ENCODE measurements around the gene PKD2L1.

DNA sequence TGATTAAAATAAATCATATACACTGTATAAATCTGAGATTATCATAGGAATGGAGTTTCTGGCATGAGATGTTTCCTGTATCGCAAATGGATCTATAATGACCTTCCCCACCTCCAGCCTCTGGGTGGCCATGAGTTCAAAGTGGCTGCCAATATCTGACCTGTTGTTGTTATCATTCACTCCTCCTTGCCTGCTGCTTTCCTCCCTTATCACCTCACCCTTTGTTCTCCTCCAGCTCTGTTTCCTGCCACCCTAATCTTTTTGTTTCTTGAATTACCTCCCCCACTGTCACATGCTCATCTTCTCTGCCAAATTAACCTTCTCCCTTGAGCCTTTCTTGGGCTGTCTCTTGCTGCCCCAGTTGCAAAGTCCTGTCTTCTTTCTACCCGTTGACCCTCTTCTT is 29.0 kb upstream of the PKD2L1 start:
- TF ChIP-seq, protein P1, sequence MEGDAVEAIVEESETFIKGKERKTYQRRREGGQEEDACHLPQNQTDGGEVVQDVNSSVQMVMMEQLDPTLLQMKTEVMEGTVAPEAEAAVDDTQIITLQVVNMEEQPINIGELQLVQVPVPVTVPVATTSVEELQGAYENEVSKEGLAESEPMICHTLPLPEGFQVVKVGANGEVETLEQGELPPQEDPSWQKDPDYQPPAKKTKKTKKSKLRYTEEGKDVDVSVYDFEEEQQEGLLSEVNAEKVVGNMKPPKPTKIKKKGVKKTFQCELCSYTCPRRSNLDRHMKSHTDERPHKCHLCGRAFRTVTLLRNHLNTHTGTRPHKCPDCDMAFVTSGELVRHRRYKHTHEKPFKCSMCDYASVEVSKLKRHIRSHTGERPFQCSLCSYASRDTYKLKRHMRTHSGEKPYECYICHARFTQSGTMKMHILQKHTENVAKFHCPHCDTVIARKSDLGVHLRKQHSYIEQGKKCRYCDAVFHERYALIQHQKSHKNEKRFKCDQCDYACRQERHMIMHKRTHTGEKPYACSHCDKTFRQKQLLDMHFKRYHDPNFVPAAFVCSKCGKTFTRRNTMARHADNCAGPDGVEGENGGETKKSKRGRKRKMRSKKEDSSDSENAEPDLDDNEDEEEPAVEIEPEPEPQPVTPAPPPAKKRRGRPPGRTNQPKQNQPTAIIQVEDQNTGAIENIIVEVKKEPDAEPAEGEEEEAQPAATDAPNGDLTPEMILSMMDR (IDR thresholded peaks at IDR 0.05) = no peak
- TF ChIP-seq TCF7L2 (IDR thresholded peaks at IDR 0.05; ENCODE audit: low read depth, low read length) (no peak), SIN3A (IDR thresholded peaks at IDR 0.05; ENCODE audit: borderline replicate concordance, insufficient read depth, low read depth, low read length) (no peak)

All from Panc1 (cell line).